ENCODE measurements around the gene SDF4.

The SDF4 gene

DNA sequence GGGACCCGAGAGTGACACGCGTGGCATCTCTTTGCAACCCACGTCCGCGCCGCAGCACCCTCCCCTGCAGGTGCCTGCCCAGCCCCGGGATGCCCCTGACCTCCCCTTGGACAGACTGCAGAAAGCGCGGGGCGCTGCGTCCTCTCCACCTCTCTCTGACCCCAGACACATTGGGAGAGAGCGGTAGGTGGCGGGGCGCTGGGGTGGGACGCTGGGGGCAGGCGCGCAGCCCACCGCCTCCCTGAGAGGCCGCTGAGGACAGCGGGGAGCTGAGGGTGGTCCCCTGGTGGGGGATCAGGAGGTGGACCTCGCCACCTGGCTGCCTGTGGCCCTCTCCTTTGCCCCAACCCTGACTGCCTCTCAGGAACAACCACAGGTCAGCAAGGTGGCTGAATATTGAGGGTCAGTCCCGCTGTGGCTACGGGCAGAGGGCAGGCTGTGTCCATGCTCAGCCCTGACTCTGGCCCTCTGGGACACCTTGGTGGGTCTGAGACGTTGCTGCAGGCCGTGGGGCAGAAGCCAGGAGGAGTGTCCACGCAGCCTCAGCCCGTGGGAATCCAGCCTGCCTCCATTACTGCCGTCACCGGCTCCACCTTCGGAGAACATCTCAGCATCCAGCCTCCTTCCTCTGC, 42.6 kb upstream of the SDF4 start:
- DNase-seq (ENCODE audit: low read depth): no peak
- H3K4me3 ChIP-seq (ENCODE audit: low read depth, low read length): peak overlapping the region; percentile 75
- no peak for TF ChIP-seq CTCF (IDR thresholded peaks at IDR 0.05; ENCODE audit: low read depth, low read length, missing control alignments)

DNA sequence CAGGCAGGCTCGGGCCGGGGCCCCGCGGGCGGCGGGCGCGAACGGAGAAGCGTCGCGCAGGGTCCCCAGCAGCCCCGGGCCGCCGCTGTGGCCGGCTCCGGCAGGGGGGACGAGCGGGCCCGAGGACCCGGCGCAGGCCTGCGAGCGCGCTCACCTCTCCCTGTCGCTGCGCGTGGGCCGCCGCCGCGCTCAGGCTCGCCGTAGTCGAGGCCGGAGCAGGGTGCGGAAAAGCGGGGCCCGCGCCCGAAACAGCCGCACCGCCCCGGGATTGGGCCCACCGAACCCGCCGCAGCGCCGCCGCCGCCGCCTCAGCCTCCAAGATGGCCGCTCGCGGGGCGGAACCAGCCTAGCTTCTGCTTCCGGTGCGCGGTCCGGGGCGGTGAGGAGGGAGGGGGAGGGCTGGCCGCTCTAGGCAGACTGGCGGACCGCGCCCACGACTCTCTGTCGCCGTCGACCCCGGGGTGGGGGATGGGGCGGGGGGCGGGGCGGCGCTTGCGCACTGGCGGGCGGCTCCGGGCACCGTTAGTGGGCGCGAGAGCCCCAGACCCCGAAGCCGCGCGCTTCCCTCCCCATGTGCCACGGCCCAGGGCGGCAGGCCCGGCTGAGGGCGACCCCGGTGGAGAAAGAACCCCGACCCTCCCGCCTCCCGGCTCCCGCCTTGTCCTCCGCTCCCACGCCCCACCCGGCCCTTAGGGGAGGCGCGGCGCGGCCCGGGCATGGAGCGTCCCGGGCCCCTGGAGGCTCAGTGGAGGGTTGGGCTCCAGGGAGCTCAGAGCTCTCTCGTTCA, 41.9 kb upstream of the SDF4 start, which contains the start of gene UBE2J2:
Gene UBE2J2 (minus strand): TSS at position 343 of the 787 bp plus-strand sequence. CDS start 5,862 bp downstream, outside the sequence.
- peak within 1 kb of the TSS; percentile 99 for H3K4me3 ChIP-seq (ENCODE audit: low read depth, low read length)
- TF ChIP-seq CTCF (IDR thresholded peaks at IDR 0.05; ENCODE audit: low read depth, low read length, missing control alignments): no peak
- DNase-seq (ENCODE audit: low read depth): peak; percentile 70

- no peak for TF ChIP-seq CTCF (IDR thresholded peaks at IDR 0.05; ENCODE audit: low read depth, low read length, missing control alignments)
- H3K4me3 ChIP-seq (ENCODE audit: low read depth, low read length): peak overlapping the region; percentile 99
- DNase-seq (ENCODE audit: low read depth): no peak
These were observed 41.4 kb upstream of the SDF4 start for GRCh38 chr1:1273209-1273511.

DNA sequence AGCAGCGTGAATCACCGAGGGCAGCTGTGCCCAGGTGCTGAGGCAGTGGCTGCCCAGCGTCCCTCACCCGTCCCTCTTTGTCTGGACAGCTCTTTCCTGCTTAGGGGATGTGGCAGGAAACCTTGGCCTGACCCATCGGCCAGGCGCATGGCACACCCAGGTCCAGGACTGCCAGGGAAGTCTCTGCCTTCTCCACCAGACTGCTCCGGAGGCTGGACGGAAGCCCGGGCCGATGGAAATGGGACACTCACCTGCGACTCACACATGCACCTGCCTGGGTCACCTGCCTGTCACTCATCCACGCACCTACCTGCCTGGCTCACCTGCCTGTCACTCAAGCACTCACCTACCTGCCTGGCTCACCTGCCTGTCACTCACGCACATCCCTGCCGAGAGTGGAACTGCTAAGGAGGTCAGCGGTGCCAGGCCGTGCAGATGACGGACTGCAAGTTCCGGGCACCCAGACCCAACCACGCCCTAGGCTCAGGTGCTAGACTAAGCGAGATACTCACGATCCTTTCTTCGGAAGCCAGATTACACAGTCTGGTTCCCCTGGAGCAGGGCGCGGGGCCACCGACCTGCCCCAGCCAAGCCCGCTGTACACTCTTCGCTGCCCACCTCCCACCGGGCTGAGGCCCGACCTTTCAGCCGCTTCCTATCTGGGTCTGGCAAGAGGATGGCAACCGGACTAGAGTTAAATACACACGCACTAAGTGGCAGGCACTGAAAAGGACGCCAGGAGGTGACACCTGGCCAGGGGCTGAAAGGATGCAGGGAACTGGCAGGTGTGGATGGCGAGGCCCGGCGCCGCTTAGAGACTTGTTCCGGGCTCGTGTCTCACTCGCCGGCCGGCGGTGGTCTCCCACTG, 40.8 kb upstream of the SDF4 start:
- DNase-seq (ENCODE audit: low read depth): no peak
- H3K4me3 ChIP-seq (ENCODE audit: low read depth, low read length): peak overlapping the region; percentile 99
- no peak for TF ChIP-seq CTCF (IDR thresholded peaks at IDR 0.05; ENCODE audit: low read depth, low read length, missing control alignments)

- TF ChIP-seq CTCF (IDR thresholded peaks at IDR 0.05; ENCODE audit: low read depth, low read length, missing control alignments): no peak
- no peak overlapping the region for H3K4me3 ChIP-seq (ENCODE audit: low read depth, low read length)
These were observed 39.0 kb upstream of the SDF4 start for GRCh38 chr1:1270813-1271212.

GRCh38 chr1:1268284-1268682, 36.5 kb upstream of the SDF4 start:
- no peak for TF ChIP-seq CTCF (IDR thresholded peaks at IDR 0.05; ENCODE audit: low read depth, low read length, missing control alignments)
- no peak for DNase-seq (ENCODE audit: low read depth)
- no peak overlapping the region for H3K4me3 ChIP-seq (ENCODE audit: low read depth, low read length)

More at GRCh38 chr1:1270813-1271212, 39.0 kb upstream of the SDF4 start:
- no peak for DNase-seq (ENCODE audit: low read depth)

Data from GM12864 (cell line).